ENCODE data around the gene APBB2. TPM values are rescaled to one million over a fixed set of nuclear protein-coding genes. Genes with fewer than 3 reads are reported as not detected.

The APBB2 gene
- total and polyA plus RNA-seq, 4 donors, result 82.2 to 104 (median 91.6) TPM

DNA sequence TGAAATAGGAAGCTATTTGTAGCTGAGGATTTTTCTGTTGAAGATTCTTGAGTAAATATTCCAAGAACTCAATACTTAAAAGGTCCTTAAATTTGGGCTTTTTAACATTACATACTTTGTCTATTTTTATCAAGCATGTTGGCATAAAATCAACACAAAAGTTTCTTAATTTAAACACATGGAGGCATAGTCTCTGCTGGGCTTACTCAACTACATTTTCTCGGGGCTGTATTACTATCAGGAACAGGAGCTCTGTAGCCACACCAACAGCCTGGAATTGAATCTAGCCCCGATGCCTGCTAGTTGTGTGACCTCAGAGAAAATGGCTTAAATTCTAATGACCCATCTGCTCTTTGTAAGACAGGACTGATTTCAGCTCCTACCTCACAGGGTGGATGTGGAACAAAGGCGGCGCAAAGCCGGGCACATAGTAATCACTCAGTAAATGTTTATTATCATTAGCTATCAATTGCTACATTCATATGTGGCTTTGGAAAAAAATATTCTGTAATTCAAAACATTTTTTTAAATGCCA lies 257.6 kb downstream of the APBB2 start:
- Histone ChIP-seq H3K4me3 (ENCODE audit: low read depth, low read length) (no peak overlapping the region), H3K9me3 (ENCODE audit: control insufficient read depth, insufficient read depth, low read length) (no peaks in the 10 kb centered on the region), H3K36me3 (ENCODE audit: control insufficient read depth, insufficient read depth, low read length) (no peaks in the 10 kb centered on the region), H3K4me1 (ENCODE audit: control insufficient read depth, insufficient read depth, low read length) (peaks cover 18% of the 10 kb centered on the region), H3K27me3 (ENCODE audit: control insufficient read depth, insufficient read depth, low read length) (no peaks in the 10 kb centered on the region), H3K27ac (ENCODE audit: low read depth, low read length) (no peak overlapping the region)
- 75% methylated on average over 2 of the region's 5 CpGs for WGBS (ENCODE audit: insufficient coverage)
- DNase-seq (ENCODE audit: low read depth in 4 of 6, low spot score in 6 of 6), result no peak

DNA sequence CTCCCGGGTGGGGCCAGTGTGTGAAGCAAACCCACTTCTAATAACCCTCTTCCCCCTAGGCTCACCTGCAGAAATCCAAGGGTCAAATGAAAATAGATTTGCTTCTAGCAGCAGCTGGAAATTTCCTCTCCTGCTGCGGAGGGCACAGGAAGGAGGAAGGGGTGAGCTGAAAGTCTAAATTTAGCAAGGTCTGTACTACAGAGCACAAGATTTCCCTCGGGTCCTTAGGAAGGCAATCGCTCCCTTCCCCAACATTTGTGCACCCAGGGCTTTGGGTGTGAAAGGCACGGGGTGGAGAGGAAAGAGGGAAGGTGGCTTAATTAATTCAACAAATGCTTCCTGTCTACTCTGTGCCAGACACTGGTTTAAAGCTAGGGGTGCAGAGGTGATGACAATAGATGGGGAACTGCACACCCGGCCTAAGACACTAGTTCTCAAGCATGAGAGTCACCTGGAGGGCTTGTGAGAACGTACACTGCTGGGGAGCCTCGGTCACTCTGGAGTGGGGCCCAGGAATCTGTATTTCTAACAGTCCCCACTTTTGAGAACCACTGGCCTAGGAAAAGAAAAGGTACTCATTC lies 260.2 kb downstream of the APBB2 start:
- H3K9me3 ChIP-seq (ENCODE audit: control insufficient read depth, insufficient read depth, low read length), result no peaks in the 10 kb centered on the region
- H3K36me3 ChIP-seq (ENCODE audit: control insufficient read depth, insufficient read depth, low read length), result no peaks in the 10 kb centered on the region
- WGBS (ENCODE audit: insufficient coverage), result 84% methylated on average over 4 of the region's 8 CpGs
- H3K4me1 ChIP-seq (ENCODE audit: control insufficient read depth, insufficient read depth, low read length), result peaks cover 18% of the 10 kb centered on the region
- H3K27ac ChIP-seq (ENCODE audit: low read depth, low read length), result peak overlapping the region; percentile 82
- H3K4me3 ChIP-seq (ENCODE audit: low read depth, low read length), result no peak overlapping the region
- no peak for DNase-seq (ENCODE audit: low read depth in 4 of 6, low spot score in 6 of 6)
- no peaks in the 10 kb centered on the region for H3K27me3 ChIP-seq (ENCODE audit: control insufficient read depth, insufficient read depth, low read length)

DNA sequence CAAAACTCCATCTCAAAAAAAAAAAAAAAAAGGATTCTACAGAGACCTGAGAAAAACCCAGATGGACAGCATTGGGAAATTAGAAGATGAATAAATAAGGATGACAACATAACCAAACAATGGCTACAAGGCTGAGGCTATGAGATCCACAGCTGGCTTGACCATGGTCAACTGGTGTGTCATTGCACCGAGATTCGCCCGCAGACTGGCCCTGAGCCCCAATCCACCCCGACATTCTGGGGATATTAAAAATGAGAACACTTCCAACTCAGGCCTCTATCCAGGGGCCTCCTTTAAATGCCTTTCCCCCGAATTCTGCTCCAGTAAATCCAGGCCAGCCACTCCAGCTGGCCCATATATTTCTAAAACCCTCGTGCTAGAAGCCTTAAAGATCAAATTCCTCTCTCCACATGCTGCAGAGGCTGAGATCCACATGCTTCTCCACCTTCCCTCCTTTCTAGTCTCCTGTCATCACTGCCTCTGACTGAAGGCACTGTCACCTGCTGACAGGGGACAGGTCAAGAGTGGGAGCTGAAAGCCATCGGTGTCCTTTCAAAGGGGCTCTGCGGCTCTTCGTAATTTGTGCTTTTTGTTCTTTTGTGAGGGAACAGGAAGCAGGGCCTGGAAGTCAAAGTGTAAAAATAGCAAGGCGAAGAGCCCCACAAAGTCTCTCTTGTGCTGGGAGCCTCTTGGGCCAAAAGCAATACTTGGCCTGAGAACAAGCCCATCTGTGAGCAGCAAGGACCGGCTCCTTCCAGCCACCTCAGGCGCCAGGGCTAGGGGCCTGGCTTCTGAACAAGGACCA lies 260.9 kb downstream of the APBB2 start:
- H3K27ac ChIP-seq (ENCODE audit: low read depth, low read length), result peak overlapping the region; percentile 82
- no peaks in the 10 kb centered on the region for H3K36me3 ChIP-seq (ENCODE audit: control insufficient read depth, insufficient read depth, low read length)
- peak in 4 of 6 donors; percentile 31 to 78 (median 43) for DNase-seq (ENCODE audit: low read depth in 4 of 6, low spot score in 6 of 6)
- no peaks in the 10 kb centered on the region for H3K9me3 ChIP-seq (ENCODE audit: control insufficient read depth, insufficient read depth, low read length)
- peaks cover 18% of the 10 kb centered on the region for H3K4me1 ChIP-seq (ENCODE audit: control insufficient read depth, insufficient read depth, low read length)
- H3K4me3 ChIP-seq (ENCODE audit: low read depth, low read length), result no peak overlapping the region
- H3K27me3 ChIP-seq (ENCODE audit: control insufficient read depth, insufficient read depth, low read length), result no peaks in the 10 kb centered on the region
- 46% methylated on average over 11 of the region's 12 CpGs for WGBS (ENCODE audit: insufficient coverage)

DNA sequence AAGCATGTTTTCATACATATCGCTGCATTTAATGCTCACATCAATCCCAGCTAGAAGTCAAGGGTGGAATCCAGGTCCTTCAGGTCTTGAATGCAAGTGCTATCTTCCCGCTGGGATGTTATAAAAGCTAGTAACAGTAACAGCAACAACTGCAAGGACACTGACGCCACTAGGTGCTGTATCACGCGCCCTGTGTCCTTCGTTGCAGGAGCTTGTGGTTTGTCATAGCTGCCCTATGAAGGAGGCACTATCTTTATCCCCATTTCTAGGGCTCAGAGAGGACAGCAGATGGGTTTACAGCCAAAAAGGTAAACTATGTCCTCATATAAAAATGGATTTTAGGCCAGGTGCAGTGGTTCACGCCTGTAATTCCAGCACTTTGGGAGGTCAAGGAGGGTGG lies 261.7 kb downstream of the APBB2 start:
- Histone ChIP-seq H3K9me3 (ENCODE audit: control insufficient read depth, insufficient read depth, low read length) (no peaks in the 10 kb centered on the region), H3K27ac (ENCODE audit: low read depth, low read length) (peak overlapping the region; percentile 49), H3K27me3 (ENCODE audit: control insufficient read depth, insufficient read depth, low read length) (no peaks in the 10 kb centered on the region), H3K4me1 (ENCODE audit: control insufficient read depth, insufficient read depth, low read length) (peaks cover 18% of the 10 kb centered on the region), H3K4me3 (ENCODE audit: low read depth, low read length) (no peak overlapping the region), H3K36me3 (ENCODE audit: control insufficient read depth, insufficient read depth, low read length) (no peaks in the 10 kb centered on the region)
- no peak for DNase-seq (ENCODE audit: low read depth in 4 of 6, low spot score in 6 of 6)
- WGBS (ENCODE audit: insufficient coverage), result 97% methylated on average over 6 of the region's 7 CpGs

DNA sequence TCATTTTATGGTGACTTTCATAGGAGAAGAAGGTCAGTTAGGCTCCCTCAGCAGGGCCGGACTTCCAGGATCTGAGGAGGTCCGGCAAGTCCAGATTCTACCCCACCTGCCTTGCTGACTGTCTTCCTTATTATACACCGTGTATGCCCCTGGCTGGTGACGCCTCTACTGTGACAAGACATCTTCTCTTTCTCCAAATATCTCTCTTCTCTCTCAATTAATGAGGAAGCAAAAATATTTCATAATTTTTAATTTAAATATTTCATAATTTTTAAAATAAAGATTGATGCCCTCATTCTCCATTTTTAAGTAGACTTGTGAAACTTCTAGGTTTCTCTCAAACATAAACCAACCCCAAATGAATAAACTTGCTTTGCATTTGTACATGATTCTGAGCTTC lies 262.1 kb downstream of the APBB2 start:
- no peak for DNase-seq (ENCODE audit: low read depth in 4 of 6, low spot score in 6 of 6)
- H3K27me3 ChIP-seq (ENCODE audit: control insufficient read depth, insufficient read depth, low read length), result no peaks in the 10 kb centered on the region
- WGBS (ENCODE audit: insufficient coverage), result no CpG with 5 or more reads among the region's 4 CpGs
- no peak overlapping the region for H3K4me3 ChIP-seq (ENCODE audit: low read depth, low read length)
- peaks cover 18% of the 10 kb centered on the region for H3K4me1 ChIP-seq (ENCODE audit: control insufficient read depth, insufficient read depth, low read length)
- H3K9me3 ChIP-seq (ENCODE audit: control insufficient read depth, insufficient read depth, low read length), result no peaks in the 10 kb centered on the region
- H3K27ac ChIP-seq (ENCODE audit: low read depth, low read length), result peak overlapping the region; percentile 49
- no peaks in the 10 kb centered on the region for H3K36me3 ChIP-seq (ENCODE audit: control insufficient read depth, insufficient read depth, low read length)

DNA sequence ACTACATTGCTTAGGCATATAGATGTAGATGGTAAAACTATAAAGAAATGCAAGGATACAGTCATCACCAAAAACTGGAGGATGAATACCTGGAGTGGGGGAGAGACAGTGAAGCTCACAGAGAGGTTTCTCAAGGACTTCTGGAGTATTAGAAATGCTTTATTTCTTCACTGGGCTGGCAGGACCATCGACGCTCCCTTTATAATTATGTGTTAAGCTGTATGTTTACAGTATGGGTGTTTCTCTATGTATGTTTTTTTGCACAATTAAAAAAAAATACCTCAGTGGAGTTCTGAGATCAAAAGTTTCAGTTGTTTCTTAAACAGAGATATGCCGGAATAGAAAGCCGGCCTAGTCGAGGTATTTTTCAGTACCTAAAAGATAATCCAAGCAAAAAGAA lies 263.3 kb downstream of the APBB2 start:
- H3K27me3 ChIP-seq (ENCODE audit: control insufficient read depth, insufficient read depth, low read length), result no peaks in the 10 kb centered on the region
- WGBS (ENCODE audit: insufficient coverage), result 100% methylated on average over 3 of the region's 5 CpGs
- H3K27ac ChIP-seq (ENCODE audit: low read depth, low read length), result no peak overlapping the region
- no peaks in the 10 kb centered on the region for H3K9me3 ChIP-seq (ENCODE audit: control insufficient read depth, insufficient read depth, low read length)
- H3K36me3 ChIP-seq (ENCODE audit: control insufficient read depth, insufficient read depth, low read length), result no peaks in the 10 kb centered on the region
- H3K4me3 ChIP-seq (ENCODE audit: low read depth, low read length), result no peak overlapping the region
- peaks cover 18% of the 10 kb centered on the region for H3K4me1 ChIP-seq (ENCODE audit: control insufficient read depth, insufficient read depth, low read length)
- DNase-seq (ENCODE audit: low read depth in 4 of 6, low spot score in 6 of 6), result no peak

DNA sequence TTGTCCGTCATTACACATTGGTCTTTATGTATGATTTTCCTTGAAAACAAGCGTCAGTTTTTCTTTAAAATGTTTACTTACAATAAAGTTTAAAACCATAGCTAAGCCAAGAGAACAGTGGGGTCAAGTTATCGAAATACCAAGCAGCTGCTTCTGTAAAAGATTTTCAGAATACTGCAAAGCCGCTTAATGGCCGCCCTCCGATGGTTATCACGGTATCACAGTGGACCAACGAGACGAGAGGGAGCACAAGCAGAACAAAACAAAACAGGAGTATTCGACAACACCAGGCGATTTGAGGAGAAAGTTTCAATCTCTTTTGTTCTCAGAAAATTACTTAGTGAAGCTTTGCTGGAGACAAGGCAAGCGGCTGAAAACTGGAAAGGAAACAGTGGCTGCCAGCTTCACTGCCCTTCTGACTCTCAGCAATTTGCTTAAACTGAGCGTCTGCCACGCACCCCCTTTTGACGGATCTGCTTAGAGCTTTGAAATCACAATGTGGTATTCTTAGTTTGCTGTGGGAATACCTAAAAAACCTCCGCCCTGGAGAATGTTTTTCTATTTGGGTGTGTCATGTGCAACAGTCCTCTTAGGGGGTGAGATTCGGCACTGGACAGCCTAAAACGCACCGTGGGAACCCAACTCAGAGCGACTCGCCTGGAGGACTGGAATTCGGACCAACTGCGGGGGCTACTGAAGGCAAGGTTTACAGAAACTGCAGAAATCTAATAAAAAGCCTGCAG lies 264.8 kb downstream of the APBB2 start:
- H3K27ac ChIP-seq (ENCODE audit: low read depth, low read length), result no peak overlapping the region
- WGBS (ENCODE audit: insufficient coverage), result 86% methylated on average over 16 of the region's 23 CpGs

DNA sequence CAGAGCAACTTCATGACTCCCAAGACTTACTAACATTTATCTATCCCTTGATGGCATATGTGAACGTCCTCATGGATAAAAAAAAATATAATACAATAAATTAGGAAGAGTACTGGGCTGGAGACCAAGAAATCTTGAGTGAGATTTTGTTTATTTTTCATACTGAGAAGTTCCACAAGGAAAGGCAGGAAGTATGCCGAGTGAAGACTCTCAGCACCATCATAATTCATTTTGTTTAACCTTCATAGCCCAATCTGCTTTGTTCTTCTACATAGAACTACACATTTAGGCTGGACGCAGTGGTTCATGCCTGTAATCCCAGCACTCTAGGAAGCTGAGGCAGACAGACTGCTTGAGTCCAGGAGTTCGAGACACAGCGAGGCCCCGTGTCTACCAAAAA lies 266.3 kb downstream of the APBB2 start:
- no peak for DNase-seq (ENCODE audit: low read depth in 4 of 6, low spot score in 6 of 6)
- no peaks in the 10 kb centered on the region for H3K27me3 ChIP-seq (ENCODE audit: control insufficient read depth, insufficient read depth, low read length)
- H3K4me1 ChIP-seq (ENCODE audit: control insufficient read depth, insufficient read depth, low read length), result peaks cover under 1% of the 10 kb centered on the region
- H3K4me3 ChIP-seq (ENCODE audit: low read depth, low read length), result no peak overlapping the region
- no peak overlapping the region for H3K27ac ChIP-seq (ENCODE audit: low read depth, low read length)
- 92% methylated on average over 4 of the region's 6 CpGs for WGBS (ENCODE audit: insufficient coverage)
- no peaks in the 10 kb centered on the region for H3K36me3 ChIP-seq (ENCODE audit: control insufficient read depth, insufficient read depth, low read length)
- no peaks in the 10 kb centered on the region for H3K9me3 ChIP-seq (ENCODE audit: control insufficient read depth, insufficient read depth, low read length)

More for the DNA sequence above, 264.8 kb downstream of the APBB2 start:
- Histone ChIP-seq H3K36me3 (ENCODE audit: control insufficient read depth, insufficient read depth, low read length) (no peaks in the 10 kb centered on the region), H3K27me3 (ENCODE audit: control insufficient read depth, insufficient read depth, low read length) (no peaks in the 10 kb centered on the region), H3K4me1 (ENCODE audit: control insufficient read depth, insufficient read depth, low read length) (peaks cover 16% of the 10 kb centered on the region), H3K9me3 (ENCODE audit: control insufficient read depth, insufficient read depth, low read length) (no peaks in the 10 kb centered on the region), H3K4me3 (ENCODE audit: low read depth, low read length) (no peak overlapping the region)
- no peak for DNase-seq (ENCODE audit: low read depth in 4 of 6, low spot score in 6 of 6)

DNA sequence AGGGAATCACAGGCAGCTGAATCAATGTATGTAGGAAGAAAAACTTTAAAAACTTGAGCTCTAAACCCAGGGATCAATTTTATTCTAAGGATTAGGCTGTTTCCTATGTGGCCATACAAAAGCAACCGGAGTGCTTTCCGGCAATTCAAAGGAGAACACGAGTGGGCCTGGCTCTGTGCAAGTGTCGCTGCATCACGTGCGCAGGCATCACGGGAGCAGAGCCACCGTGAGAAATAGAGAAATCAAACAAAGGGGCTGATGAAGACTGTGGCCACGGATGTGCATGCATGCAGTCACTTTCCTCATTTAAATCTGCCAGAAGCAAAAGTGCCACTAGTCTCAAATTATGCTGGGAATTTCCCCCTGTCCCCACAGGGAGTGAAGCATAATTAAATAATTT lies 267.7 kb downstream of the APBB2 start:
- Histone ChIP-seq H3K27ac (ENCODE audit: low read depth, low read length) (no peak overlapping the region), H3K4me3 (ENCODE audit: low read depth, low read length) (no peak overlapping the region), H3K9me3 (ENCODE audit: control insufficient read depth, insufficient read depth, low read length) (no peaks in the 10 kb centered on the region), H3K4me1 (ENCODE audit: control insufficient read depth, insufficient read depth, low read length) (no peaks in the 10 kb centered on the region), H3K36me3 (ENCODE audit: control insufficient read depth, insufficient read depth, low read length) (peaks cover 4% of the 10 kb centered on the region), H3K27me3 (ENCODE audit: control insufficient read depth, insufficient read depth, low read length) (no peaks in the 10 kb centered on the region)
- DNase-seq (ENCODE audit: low read depth in 4 of 6, low spot score in 6 of 6), result no peak
- WGBS (ENCODE audit: insufficient coverage), result 77% methylated on average over 9 of the region's 9 CpGs

All from spinal cord (tissue), 10 donors.